Panc1 (cell line): ENCODE measurements around the gene ZNF462.

ENCODE experiments used
- TF ChIP-seq, protein P1 (sequence below): fragments of 450-650 bp; IDR thresholded peaks from 2 replicates; pipeline ENCODE4 v1.5.1; 2017; ENCODE audit warnings: mild to moderate bottlenecking
- TF ChIP-seq, protein P2 (sequence below), 2 experiments: IDR thresholded peaks; 2 replicates each; pipeline ENCODE4 v1.6.1; 2011 to 2012; ENCODE audit warnings: low read depth in 2 of 2, control low read depth in 1 of 2, low read length in 1 of 2, mild to moderate bottlenecking in 1 of 2, moderate library complexity in 1 of 2; ENCODE audit not compliant: insufficient read depth in 1 of 2

GRCh38 chr9:106994463-106994862, 131.5 kb downstream of the ZNF462 start:
- TF ChIP-seq, protein P1, sequence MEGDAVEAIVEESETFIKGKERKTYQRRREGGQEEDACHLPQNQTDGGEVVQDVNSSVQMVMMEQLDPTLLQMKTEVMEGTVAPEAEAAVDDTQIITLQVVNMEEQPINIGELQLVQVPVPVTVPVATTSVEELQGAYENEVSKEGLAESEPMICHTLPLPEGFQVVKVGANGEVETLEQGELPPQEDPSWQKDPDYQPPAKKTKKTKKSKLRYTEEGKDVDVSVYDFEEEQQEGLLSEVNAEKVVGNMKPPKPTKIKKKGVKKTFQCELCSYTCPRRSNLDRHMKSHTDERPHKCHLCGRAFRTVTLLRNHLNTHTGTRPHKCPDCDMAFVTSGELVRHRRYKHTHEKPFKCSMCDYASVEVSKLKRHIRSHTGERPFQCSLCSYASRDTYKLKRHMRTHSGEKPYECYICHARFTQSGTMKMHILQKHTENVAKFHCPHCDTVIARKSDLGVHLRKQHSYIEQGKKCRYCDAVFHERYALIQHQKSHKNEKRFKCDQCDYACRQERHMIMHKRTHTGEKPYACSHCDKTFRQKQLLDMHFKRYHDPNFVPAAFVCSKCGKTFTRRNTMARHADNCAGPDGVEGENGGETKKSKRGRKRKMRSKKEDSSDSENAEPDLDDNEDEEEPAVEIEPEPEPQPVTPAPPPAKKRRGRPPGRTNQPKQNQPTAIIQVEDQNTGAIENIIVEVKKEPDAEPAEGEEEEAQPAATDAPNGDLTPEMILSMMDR = no peak
- TF ChIP-seq, protein P2, sequence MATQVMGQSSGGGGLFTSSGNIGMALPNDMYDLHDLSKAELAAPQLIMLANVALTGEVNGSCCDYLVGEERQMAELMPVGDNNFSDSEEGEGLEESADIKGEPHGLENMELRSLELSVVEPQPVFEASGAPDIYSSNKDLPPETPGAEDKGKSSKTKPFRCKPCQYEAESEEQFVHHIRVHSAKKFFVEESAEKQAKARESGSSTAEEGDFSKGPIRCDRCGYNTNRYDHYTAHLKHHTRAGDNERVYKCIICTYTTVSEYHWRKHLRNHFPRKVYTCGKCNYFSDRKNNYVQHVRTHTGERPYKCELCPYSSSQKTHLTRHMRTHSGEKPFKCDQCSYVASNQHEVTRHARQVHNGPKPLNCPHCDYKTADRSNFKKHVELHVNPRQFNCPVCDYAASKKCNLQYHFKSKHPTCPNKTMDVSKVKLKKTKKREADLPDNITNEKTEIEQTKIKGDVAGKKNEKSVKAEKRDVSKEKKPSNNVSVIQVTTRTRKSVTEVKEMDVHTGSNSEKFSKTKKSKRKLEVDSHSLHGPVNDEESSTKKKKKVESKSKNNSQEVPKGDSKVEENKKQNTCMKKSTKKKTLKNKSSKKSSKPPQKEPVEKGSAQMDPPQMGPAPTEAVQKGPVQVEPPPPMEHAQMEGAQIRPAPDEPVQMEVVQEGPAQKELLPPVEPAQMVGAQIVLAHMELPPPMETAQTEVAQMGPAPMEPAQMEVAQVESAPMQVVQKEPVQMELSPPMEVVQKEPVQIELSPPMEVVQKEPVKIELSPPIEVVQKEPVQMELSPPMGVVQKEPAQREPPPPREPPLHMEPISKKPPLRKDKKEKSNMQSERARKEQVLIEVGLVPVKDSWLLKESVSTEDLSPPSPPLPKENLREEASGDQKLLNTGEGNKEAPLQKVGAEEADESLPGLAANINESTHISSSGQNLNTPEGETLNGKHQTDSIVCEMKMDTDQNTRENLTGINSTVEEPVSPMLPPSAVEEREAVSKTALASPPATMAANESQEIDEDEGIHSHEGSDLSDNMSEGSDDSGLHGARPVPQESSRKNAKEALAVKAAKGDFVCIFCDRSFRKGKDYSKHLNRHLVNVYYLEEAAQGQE (IDR thresholded peaks at IDR 0.05; ENCODE audit: insufficient read depth in 1 of 2, low read depth in 2 of 2, low read length in 1 of 2) = no peak
